ENCODE data around the gene REXO5. TPM values are rescaled to one million over a fixed set of nuclear protein-coding genes. Genes with fewer than 3 reads are reported as not detected.

The REXO5 gene
- total and polyA plus RNA-seq, 10 of the 15 experiments (the other 5 are each of a cell fraction or from before 2014, with no cell fraction given): 3.8 to 15.5 (median 10.1) TPM

DNA sequence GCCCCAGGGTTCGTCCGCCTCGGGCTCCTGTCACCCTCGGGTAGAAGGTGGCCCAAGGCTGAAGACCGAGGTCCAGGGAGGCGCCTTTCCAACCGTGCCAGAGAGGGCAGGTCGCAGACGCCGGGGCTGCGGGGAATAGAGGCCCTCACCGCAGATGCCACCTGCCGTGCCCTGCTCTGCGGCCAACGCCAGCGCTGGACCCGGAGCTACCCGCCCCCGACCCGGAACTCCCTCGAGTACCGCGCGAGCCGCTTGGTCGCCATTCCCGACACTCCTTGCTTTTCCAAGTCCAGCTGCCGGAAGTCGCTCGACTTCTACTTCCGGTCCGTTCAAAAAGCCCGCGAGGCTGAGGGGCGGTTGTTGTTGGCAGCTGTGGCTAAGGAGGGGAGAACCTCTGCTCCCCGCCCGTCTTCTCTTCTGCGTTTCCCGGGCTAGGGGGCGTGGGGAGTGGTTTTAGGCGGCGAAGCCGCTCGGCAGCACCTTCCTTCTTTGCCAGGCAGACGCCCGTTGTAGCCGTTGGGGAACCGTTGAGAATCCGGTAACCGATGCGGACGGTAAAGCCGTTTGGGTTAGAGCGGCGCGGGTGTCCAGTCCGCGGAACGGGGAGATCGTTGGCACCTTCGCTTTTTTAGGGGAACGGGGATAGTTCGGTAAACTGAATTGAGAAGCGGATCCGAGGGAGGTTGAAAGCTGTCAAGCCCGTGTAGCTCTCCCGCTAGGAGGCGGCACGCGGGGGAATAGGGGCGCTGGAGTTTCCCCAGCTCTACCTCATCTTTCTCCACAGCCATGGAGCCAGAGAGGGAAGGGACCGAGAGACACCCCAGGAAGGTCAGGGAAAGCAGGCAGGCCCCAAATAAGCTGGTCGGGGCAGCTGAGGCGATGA, at the start of gene REXO5, which contains the start of gene ERI2 (continued):
- peak; percentile 46; the same call in 1 of the 2 replicates for TF ChIP-seq SMAD5 (IDR thresholded peaks at IDR 0.05; ENCODE audit: low read depth)
- peak; percentile 89 for TF ChIP-seq TCF12 (IDR thresholded peaks at IDR 0.05; ENCODE audit: low read depth, low read length)
- peak; percentile 97 for TF ChIP-seq GABPA (IDR thresholded peaks at IDR 0.05; ENCODE audit: low read depth)
- no peak for TF ChIP-seq ZNF592 (IDR thresholded peaks at IDR 0.05)
- TF ChIP-seq, protein P1, sequence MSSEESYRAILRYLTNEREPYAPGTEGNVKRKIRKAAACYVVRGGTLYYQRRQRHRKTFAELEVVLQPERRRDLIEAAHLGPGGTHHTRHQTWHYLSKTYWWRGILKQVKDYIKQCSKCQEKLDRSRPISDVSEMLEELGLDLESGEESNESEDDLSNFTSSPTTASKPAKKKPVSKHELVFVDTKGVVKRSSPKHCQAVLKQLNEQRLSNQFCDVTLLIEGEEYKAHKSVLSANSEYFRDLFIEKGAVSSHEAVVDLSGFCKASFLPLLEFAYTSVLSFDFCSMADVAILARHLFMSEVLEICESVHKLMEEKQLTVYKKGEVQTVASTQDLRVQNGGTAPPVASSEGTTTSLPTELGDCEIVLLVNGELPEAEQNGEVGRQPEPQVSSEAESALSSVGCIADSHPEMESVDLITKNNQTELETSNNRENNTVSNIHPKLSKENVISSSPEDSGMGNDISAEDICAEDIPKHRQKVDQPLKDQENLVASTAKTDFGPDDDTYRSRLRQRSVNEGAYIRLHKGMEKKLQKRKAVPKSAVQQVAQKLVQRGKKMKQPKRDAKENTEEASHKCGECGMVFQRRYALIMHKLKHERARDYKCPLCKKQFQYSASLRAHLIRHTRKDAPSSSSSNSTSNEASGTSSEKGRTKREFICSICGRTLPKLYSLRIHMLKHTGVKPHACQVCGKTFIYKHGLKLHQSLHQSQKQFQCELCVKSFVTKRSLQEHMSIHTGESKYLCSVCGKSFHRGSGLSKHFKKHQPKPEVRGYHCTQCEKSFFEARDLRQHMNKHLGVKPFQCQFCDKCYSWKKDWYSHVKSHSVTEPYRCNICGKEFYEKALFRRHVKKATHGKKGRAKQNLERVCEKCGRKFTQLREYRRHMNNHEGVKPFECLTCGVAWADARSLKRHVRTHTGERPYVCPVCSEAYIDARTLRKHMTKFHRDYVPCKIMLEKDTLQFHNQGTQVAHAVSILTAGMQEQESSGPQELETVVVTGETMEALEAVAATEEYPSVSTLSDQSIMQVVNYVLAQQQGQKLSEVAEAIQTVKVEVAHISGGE (CRISPR knock-in tag; IDR thresholded peaks at IDR 0.05): no peak
- TF ChIP-seq SMAD1 (IDR thresholded peaks at IDR 0.05; ENCODE audit: low read depth, partially characterized antibody): peak; percentile 21
- TF ChIP-seq SIN3A (IDR thresholded peaks at IDR 0.05; ENCODE audit: low read depth, low read length): peak; percentile 99
- TF ChIP-seq ZBED1 (IDR thresholded peaks at IDR 0.05; ENCODE audit: borderline replicate concordance): peak; percentile 45; the same call in 1 of the 2 replicates
- TF ChIP-seq PML (IDR thresholded peaks at IDR 0.05; ENCODE audit: low read length): 0 out of 2 replicates have a peak, but pooled peaks have one; percentile 51
